NCI-H2107 treated with DMSO at 0.1 percent for 48 hours (cell line): ENCODE data around the gene TBC1D16.
A peak's percentile ranks its signal among the peaks of the same experiment; 100 is the strongest.
"Not testable (repeated sequence)": the region's sequence is repeated elsewhere in the genome, so short reads cannot be mapped to it uniquely, and the experiment has no call there.

Experiments used
- DNase-seq: peaks from one replicate; lab custom pipeline; 2025; ENCODE audit not compliant: unreplicated experiment; lab: John Stamatoyannopoulos, UW

TBC1D16 gene

GRCh38 chr17:79902146-79902791 lies 133.4 kb downstream of the TBC1D16 start:
- no peak for DNase-seq

DNA sequence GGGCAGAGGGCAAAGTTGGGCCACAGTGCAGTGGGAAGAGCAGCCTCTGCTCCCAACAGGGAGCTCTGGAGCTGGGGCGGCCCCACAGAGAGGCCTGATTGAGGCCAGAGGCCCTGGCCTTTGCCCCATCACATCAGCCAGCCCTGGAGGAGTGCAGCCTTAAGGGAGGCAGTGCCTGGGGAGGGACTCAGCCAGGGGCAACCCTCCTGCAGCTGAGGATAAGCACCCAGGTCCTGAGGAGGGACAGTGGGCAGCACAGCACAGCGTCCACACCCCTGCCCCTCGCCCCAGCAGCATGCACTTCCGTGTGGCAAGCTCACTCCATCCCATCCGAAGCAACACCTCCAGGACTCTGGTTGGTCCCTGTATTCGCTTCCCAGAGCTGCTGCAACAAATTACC lies 134.5 kb downstream of the TBC1D16 start:
- no peak for DNase-seq

DNA sequence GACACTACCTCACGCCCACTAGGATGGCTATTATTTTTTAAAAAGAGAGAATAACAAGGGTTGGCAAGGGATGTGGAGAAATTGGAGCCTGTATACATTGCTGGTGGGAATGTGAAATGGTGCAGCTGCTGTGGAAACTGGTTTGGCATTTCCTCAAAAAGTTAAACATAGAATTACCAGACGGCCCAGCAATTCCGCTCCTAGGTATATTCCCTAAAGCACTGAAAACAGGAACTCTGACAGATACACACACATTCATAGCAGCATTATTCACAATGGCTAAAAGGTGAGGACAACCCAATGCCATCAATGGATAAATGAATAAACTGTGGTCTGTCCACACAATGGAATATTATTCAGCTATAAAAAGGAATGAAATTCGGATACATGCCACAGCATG lies 136.1 kb downstream of the TBC1D16 start:
- DNase-seq, result no peak

- DNase-seq, result no peak
Measured at GRCh38 chr17:79897243-79898063, 138.2 kb downstream of the TBC1D16 start.

DNA sequence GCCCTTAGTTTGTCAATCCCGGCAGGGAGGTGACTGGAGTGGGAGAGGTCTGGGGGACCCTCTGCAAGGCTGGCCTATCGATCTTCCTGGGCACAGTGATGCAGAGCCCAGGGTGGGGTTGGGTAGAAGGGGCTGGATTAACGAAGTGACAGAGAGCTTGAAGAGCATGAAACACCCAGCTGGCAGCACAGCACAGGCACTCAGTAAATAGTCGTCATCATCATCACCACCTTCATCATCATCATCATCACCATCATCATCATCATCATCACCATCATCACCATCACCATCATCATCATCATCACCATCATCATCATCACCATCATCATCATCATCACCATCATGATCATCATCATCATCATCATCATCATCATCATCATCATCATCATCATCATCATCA lies 142.2 kb downstream of the TBC1D16 start:
- not testable (repeated sequence) for DNase-seq

GRCh38 chr17:79892457-79893241 lies 143.0 kb downstream of the TBC1D16 start:
- peak; percentile 90 for DNase-seq

- no peak for DNase-seq
Measured at GRCh38 chr17:79891113-79891730, 144.4 kb downstream of the TBC1D16 start.

DNA sequence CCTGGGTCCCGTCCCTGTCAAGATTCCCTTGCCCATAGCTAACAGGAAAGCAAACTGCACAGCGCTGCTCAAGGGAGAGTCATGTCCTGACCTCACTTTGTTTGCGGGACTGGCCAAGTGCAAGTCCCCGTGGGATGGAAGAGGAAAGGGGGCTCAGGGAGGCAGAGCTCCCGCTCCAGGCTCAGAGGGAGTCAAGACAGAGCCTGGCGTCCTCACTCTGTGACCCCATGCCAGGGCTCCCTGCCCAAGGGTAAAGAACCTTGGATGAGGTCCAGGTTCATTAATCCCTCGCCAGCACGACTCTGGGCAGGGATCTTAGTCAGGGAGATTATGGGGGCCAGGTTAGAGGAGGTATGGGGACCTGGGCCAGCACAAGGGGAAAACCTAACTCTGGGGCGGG lies 145.0 kb downstream of the TBC1D16 start:
- no peak for DNase-seq

- DNase-seq, result no peak
Measured at GRCh38 chr17:79888811-79889634, 146.6 kb downstream of the TBC1D16 start.

- DNase-seq, result no peak
Measured at GRCh38 chr17:79888009-79888540, 147.6 kb downstream of the TBC1D16 start.

GRCh38 chr17:79887451-79887991 lies 148.2 kb downstream of the TBC1D16 start:
- no peak for DNase-seq

GRCh38 chr17:79883202-79883601 lies 152.5 kb downstream of the TBC1D16 start:
- DNase-seq, result no peak
